Stomach (tissue), 9 donors: Measurements from ENCODE around the gene KHDC4. TPM values are rescaled to one million over a fixed set of nuclear protein-coding genes. Genes with fewer than 3 reads are reported as not detected.

Experiments
- DNase-seq, 2 donors: peaks; one replicate each; pipeline versions ENCODE4 v3.0.0 to v3.0.0-alpha.2; 2013 to 2019
- H3K27ac ChIP-seq, 5 donors: fragments of 200-600 bp in 4 of 5; sonication (generic) in 4 of 5; one replicate each; pipeline ENCODE4 v1.5.1; 2013 to 2019; ENCODE audit warnings: mild to moderate bottlenecking in 1 of 5, moderate library complexity in 1 of 5
- H3K27me3 ChIP-seq, 3 donors: fragments of 200-600 bp; sonication (generic); one replicate each; pipeline ENCODE4 v1.5.1; 2017 to 2019; ENCODE audit warnings: mixed run types in 1 of 3
- H3K36me3 ChIP-seq, 4 donors: fragments of 200-600 bp; sonication (generic); 1 replicate in 3 of 4; 2 replicates in 1 of 4; pipeline ENCODE4 v1.5.1; 2016 to 2019
- H3K4me1 ChIP-seq, 4 donors: fragments of 200-600 bp; sonication (generic); one replicate each; pipeline ENCODE4 v1.5.1; 2016 to 2019
- H3K4me3 ChIP-seq, 4 donors: fragments of 200-600 bp; sonication (generic) in 3 of 4; one replicate each; pipeline ENCODE4 v1.5.1; 2016 to 2019; ENCODE audit warnings: mild to moderate bottlenecking in 1 of 4
- H3K9me3 ChIP-seq, 4 donors: fragments of 200-600 bp; sonication (generic); one replicate each; pipeline ENCODE4 v1.5.1; 2016 to 2019
- CTCF ChIP-seq, 7 experiments: fragments of 450-650 bp in 4 of 7; fragments of 200-600 bp in 3 of 7; sonication (generic) in 3 of 7; IDR thresholded peaks; one replicate each; pipeline ENCODE4 v1.5.1; 2016 to 2019; ENCODE audit warnings: antibody characterized with exemption in 7 of 7, control low read depth in 2 of 7, mild to moderate bottlenecking in 1 of 7
- EP300 ChIP-seq: sonication (generic); formaldehyde crosslinking; IDR thresholded peaks from one replicate; pipeline ENCODE4 v1.6.1; 2017; ENCODE audit warnings: antibody characterized with exemption
- POLR2A ChIP-seq, 4 donors: fragments of 450-650 bp; IDR thresholded peaks; one replicate each; pipeline ENCODE4 v1.6.1; 2016; ENCODE audit warnings: antibody characterized with exemption in 4 of 4, control low read depth in 2 of 4, mild to moderate bottlenecking in 1 of 4, moderate library complexity in 1 of 4
- POLR2AphosphoS5 ChIP-seq, 3 donors: sonication (generic); formaldehyde crosslinking; IDR thresholded peaks; one replicate each; pipeline ENCODE4 v1.6.1; 2016; ENCODE audit warnings: antibody characterized with exemption in 3 of 3
- WGBS, 5 donors: extraction: QIAGEN DNeasy Blood & Tissue Kit in 3 of 5; methylation state at CpG; one replicate each; pipeline versions ENCODE4 v1.1.5 to v1.1.7; 2013 to 2018; 5-methylcytosine and 5-hydroxymethylcytosine counted together
- intact Hi-C: fragments of 100-400 bp; cut with DNase I; formaldehyde crosslinking; loops from one replicate; pipeline ENCODE4 v1.15.1; 2023; ENCODE audit warnings: low total_unique reads
- polyA plus RNA-seq, 3 donors: library from polyadenylated mRNA; stranded (reverse); fragments of 200-250 nt; gene quantifications; one replicate each; pipeline ENCODE4 v1.2.3, GENCODE V29; 2013
- total RNA-seq, 5 donors: library from RNA; depleted of rRNA; stranded (reverse); fragments of >200 nt; gene quantifications; one replicate each; pipeline versions ENCODE4 v1.1.0 to v1.2.3, GENCODE V29; 2014 to 2016
- donor health status: healthy with polysubstance abuse.
- donor health status: Bipolar disorder and iron deficiency.
- donor health status: healthy.

The KHDC4 gene
- total and polyA plus RNA-seq, 8 donors = 4.9 to 126 (median 57.5) TPM

- Histone ChIP-seq H3K36me3 (peaks cover 60 to 91% (median 87%) of the 10 kb centered on the region in 4 donors), H3K27ac (peak overlapping the region in 4 of 5 donors; percentile 76 to 98 (median 87)), H3K4me1 (peaks cover 53 to 94% (median 67%) of the 10 kb centered on the region in 4 donors), H3K27me3 (no peaks in the 10 kb centered on the region), H3K4me3 (no peak overlapping the region), H3K9me3 (no peaks in the 10 kb centered on the region)
- whole genome bisulfite sequencing, 5 donors = 67 to 78% (median 75%) methylated on average over 9 of the region's 9 CpGs
- intact Hi-C loops = no loop called here
- TF ChIP-seq CTCF (IDR thresholded peaks at IDR 0.05) (no peak), EP300 (no peak), POLR2A (IDR thresholded peaks at IDR 0.05) (no peak), POLR2AphosphoS5 (IDR thresholded peaks at IDR 0.05) (no peak)
- no peak for DNase-seq
Measured at GRCh38 chr1:155966135-155966534, 31.9 kb upstream of the KHDC4 start.

- TF ChIP-seq EP300 = no peak
- H3K4me1 ChIP-seq = peaks cover 35 to 83% (median 50%) of the 10 kb centered on the region in 4 donors
- WGBS, 5 donors = 54 to 78% (median 72%) methylated on average over 7 of the region's 7 CpGs
- intact Hi-C loops = no loop called here
- no peak overlapping the region for H3K27ac ChIP-seq
- no peak overlapping the region for H3K4me3 ChIP-seq
- H3K27me3 ChIP-seq = no peaks in the 10 kb centered on the region
- no peaks in the 10 kb centered on the region for H3K9me3 ChIP-seq
- DNase-seq = no peak
- peaks cover 74 to 99% (median 95%) of the 10 kb centered on the region in 4 donors for H3K36me3 ChIP-seq
Measured at GRCh38 chr1:155964193-155964592, 30.0 kb upstream of the KHDC4 start.

- H3K4me1 ChIP-seq = peaks cover 20 to 68% (median 35%) of the 10 kb centered on the region in 4 donors
- no peak overlapping the region for H3K4me3 ChIP-seq
- peak in 1 of 2 donors; percentile 62 for DNase-seq
- intact Hi-C loops = no loop called here
- H3K27ac ChIP-seq = peak overlapping the region in 4 of 5 donors; percentile 61 to 83 (median 70)
- H3K36me3 ChIP-seq = peaks cover 82 to 99% (median 98%) of the 10 kb centered on the region in 4 donors
- TF ChIP-seq POLR2AphosphoS5 (IDR thresholded peaks at IDR 0.05) = no peak
- no peak for TF ChIP-seq CTCF (IDR thresholded peaks at IDR 0.05)
- no peak for TF ChIP-seq POLR2A (IDR thresholded peaks at IDR 0.05)
- no peak for TF ChIP-seq EP300
- no peaks in the 10 kb centered on the region for H3K9me3 ChIP-seq
- WGBS, 5 donors = 64 to 75% (median 70%) methylated on average over 17 to 18 of the region's 18 CpGs
- no peaks in the 10 kb centered on the region for H3K27me3 ChIP-seq
Measured at GRCh38 chr1:155962599-155963211, 28.5 kb upstream of the KHDC4 start.

GRCh38 chr1:155961937-155962336 lies 27.7 kb upstream of the KHDC4 start:
- intact Hi-C loops = no loop called here
- WGBS, 5 donors = 36 to 54% (median 48%) methylated on average over 8 to 14 of the region's 14 CpGs
- H3K4me1 ChIP-seq = peaks cover 12 to 60% (median 27%) of the 10 kb centered on the region in 4 donors
- H3K36me3 ChIP-seq = peaks cover 86 to 100% (median 100%) of the 10 kb centered on the region in 4 donors
- no peaks in the 10 kb centered on the region for H3K9me3 ChIP-seq
- peak overlapping the region in 4 of 5 donors; percentile 61 to 83 (median 70) for H3K27ac ChIP-seq
- no peaks in the 10 kb centered on the region for H3K27me3 ChIP-seq
- no peak overlapping the region for H3K4me3 ChIP-seq
- no peak for TF ChIP-seq POLR2A (IDR thresholded peaks at IDR 0.05)
- peak; percentile 22 to 76 (median 51) for TF ChIP-seq POLR2AphosphoS5 (IDR thresholded peaks at IDR 0.05)
- peak in 1 of 2 donors; percentile 49 for DNase-seq

GRCh38 chr1:155960081-155960745 lies 26.0 kb upstream of the KHDC4 start:
- Histone ChIP-seq H3K9me3 (no peaks in the 10 kb centered on the region), H3K4me3 (no peak overlapping the region), H3K36me3 (peaks cover 84 to 100% (median 100%) of the 10 kb centered on the region in 4 donors), H3K27me3 (no peaks in the 10 kb centered on the region), H3K27ac (peak overlapping the region in 4 of 5 donors; percentile 36 to 83 (median 68)), H3K4me1 (peaks cover 11 to 43% (median 21%) of the 10 kb centered on the region in 4 donors)
- no peak for TF ChIP-seq EP300
- TF ChIP-seq POLR2AphosphoS5 (IDR thresholded peaks at IDR 0.05) = no peak
- no peak for TF ChIP-seq CTCF (IDR thresholded peaks at IDR 0.05)
- TF ChIP-seq POLR2A (IDR thresholded peaks at IDR 0.05) = no peak
- intact Hi-C loops = no loop called here
- no peak for DNase-seq
- 68 to 94% (median 83%) methylated on average over 3 of the region's 3 CpGs for WGBS, 5 donors
